Kidney tubule cell (primary cell): ENCODE measurements around the gene PWWP2B.
"Not testable (repeated sequence)": the region's sequence is repeated elsewhere in the genome, so short reads cannot be mapped to it uniquely, and the experiment has no call there.

ENCODE experiments used
- DNase-seq: peaks from one replicate; pipeline ENCODE4 v3.0.0-alpha.2; 2018; ENCODE audit warnings: low spot score

PWWP2B gene

DNA sequence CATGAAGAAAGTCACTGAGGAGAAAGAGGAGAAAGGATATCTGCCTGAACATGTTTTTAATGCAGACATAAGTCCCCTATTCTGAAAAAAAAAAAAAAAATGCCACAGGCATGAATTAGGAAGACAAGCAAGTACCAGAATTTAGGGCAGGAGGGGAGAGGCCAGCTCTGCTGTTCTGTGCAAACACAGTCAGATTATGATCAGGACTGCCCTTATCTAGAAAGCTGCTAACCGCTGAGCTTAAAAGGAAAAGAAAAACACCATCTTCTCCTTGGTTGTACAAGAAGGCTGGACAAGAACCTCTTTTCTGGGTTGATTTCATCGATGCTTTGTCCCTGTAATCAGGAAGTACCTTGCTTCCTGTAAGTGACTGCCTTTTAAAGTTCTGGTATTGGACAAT lies 15.3 kb upstream of the PWWP2B start:
- DNase-seq: no peak

DNA sequence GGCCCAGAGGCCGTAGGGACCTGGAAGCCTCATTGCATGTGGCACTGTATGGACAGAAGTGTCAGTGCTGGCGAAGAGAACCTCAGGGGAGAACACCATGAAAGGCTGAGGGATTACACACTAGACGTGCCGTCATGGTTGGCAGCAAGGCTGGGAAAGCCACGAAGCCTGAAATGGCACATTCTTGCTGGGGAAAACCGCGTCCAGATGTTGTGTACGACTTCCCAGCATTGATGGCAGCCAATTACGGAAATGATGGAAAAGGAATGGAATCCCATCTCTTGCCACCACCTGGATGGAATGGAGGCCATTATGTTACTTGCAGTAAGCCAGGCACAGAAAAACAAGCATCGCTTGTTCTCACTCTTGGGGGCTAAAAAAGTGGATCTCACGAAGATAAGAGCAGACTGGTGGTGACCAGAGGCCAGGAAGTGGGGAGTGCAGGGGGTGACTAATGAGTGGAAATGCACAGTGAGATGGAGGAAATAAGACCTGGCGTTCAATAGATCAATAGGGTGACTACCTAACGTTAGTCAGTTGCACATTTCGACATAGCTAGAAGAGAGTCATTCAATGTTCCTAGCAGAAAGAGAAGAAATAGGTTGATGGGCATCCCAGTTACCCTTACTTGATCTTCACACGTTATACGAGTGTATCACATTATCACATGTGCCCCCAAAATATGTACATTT lies 14.6 kb upstream of the PWWP2B start:
- no peak for DNase-seq

- no peak for DNase-seq
Observed at GRCh38 chr10:132383101-132383500, 13.9 kb upstream of the PWWP2B start.

DNA sequence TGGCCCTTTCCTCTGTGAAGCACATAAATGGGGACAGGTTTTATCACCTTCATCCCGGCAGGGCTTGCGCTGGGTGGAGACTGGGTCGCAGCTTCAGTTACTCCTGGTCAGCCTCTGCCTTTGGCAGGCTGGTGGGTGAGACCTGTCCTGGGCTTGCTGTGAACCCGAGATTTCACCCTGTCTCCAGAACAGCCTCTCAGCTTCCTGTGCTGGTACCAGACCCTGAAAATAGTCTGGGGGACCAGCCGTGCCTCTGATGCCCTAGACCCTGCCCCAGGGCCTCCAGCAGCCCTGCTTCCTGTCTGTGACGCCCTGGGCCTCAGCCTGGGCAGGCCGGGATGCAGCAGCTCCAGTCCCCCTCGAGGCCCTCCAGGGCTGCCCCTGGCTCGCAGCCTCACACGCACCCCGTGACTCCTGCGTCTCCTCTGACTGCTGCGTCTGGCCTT lies 13.2 kb upstream of the PWWP2B start:
- no peak for DNase-seq

GRCh38 chr10:132384618-132385388 lies 12.2 kb upstream of the PWWP2B start:
- no peak for DNase-seq

GRCh38 chr10:132385389-132385667 lies 11.7 kb upstream of the PWWP2B start:
- no peak for DNase-seq

GRCh38 chr10:132385721-132386418 lies 11.1 kb upstream of the PWWP2B start:
- DNase-seq: no peak

DNA sequence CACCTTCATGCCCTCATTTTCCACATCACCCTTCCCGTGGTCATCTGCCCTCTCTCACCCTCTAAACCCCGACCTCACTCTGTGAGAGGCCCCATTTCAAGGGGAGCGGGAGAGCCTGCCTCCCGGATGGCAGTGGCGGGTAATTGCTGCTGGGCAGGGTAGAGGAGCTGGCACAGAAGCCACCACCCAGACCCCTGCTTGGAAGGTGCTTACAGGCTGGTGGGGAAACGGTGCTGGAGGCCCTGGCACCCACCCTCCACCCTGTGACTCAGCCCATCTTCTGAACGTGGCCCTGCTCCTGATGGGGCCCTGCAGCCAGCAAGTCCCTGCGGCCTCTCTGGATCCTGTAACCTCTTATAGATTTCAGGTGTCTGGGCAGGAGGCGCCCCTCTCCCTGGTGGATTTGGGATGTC lies 10.6 kb upstream of the PWWP2B start:
- no peak for DNase-seq

DNA sequence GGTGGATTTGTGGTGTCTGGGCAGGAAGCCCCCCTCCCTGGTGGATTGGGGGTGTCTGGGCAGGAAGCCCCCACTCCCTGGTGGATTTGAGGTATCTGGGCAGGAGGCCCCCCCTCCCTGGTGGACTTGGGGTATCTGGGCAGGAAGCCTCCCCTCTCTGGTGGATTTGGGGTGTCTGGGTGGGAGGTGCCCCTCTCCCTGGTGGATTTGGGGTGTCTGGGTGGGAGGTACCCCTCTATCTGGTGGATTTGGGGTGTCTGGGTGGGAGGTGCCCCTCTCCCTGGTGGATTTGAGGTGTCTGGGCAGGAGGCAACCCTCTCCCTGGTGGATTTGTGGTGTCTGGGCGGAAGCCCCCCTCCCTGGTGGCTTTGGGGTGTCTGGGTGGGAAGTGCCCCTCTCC lies 10.1 kb upstream of the PWWP2B start:
- not testable (repeated sequence) for DNase-seq

GRCh38 chr10:132387764-132388210 lies 9.2 kb upstream of the PWWP2B start:
- DNase-seq: peak; percentile 36

DNA sequence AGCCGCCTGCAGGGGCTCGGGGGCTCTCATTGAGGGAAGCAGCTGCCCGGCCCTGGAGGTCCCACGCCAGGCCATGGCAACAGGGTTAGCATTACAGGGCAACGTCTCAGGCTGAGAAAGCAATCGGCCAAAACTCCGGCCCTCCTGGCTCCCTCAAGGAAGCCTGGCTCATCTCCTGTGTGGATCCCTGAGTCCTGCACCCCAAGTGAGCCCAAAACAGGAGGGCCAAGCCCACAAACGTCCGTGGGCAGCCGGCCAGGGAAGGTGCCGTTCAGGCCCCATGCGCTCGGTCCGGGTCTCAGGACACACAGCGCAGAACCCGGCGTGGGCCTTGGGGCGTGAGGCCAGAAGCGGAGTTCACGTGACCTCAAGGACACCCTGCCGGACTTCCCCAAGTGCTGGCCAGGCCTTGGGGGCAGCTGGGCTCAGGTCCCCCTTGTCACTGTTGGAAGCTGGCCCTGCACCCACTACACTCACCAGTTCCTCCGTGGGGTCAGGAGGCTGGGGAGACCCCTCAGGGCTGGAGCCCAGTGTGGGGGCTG lies 8.0 kb upstream of the PWWP2B start:
- no peak for DNase-seq

DNA sequence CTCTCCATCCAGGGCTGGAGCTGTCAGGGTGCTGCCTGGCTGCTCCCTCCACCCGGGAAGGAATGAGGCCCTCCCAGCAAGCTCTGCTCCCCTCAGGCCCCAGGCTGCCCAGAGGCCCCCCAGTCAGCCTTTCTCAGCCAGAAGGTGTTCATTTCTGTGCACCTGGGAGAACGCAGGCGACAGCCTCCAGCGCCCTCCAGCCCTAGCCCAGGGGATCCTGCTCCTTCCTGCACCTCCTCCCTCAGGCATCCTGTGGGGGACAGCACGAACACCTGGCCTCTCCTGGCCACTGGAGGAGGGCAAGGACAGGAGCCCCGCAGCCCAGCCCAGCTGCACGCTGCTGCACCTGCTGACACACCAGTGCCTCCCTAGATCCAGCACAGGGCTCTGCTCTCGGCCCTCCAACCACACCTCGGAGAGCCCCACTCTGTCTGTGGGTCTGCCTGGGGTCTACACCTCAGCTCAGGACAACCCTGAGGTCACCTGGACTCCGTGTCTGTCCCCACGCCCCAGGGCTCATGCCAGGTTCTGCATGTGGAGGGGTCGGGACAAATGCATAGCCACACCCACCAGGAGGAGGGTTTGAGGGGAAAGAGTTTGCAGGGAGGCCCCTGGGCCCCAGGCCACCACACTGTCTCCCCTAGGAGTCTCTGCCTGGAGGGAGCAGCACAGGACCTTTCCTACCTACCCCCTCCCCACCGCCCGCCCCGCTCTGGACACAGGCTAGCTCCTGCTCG lies 7.4 kb upstream of the PWWP2B start:
- DNase-seq: no peak

GRCh38 chr10:132390170-132390920 lies 6.7 kb upstream of the PWWP2B start:
- DNase-seq: no peak

DNA sequence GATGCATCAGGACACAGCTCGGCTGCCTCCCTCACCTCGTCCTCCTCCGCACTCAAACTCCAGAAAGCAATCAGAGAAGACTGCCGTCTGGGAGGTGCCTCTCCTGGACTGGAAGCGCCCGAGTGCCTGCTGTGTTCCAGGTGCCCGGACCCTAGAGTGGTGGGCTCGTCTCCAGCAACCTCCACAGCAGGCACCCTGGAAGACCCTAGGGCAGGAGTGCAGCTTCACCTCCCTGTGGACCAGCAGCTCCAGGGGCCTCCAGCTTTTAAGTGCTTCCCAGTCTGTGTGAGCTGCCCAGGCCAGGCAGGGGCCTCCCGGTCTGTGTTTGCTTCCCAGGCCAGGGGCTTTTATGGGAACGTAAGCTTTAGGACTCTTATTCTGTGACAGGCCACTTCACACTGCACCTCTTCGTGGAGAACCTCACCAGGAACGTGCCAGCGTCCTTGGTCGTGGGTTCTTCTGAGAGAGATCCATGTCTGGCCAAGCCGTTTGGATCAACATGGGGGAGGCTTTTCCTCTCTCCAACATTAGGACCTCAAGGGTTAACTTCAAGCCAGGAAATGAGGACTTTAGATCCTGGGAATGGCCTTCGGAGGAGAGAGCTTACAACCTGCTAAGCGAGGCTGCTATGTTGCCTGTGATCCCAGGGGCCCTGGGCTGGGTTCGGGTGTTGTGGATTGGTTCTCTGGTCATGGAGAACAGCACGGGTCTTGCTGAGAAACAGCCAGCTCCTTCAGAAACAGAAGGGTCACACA lies 5.9 kb upstream of the PWWP2B start:
- DNase-seq: no peak

- DNase-seq: no peak
Observed at GRCh38 chr10:132391676-132392020, 5.4 kb upstream of the PWWP2B start.

GRCh38 chr10:132392184-132392800 lies 4.7 kb upstream of the PWWP2B start:
- no peak for DNase-seq

GRCh38 chr10:132392811-132393694 lies 3.9 kb upstream of the PWWP2B start:
- DNase-seq: peak; percentile 56

DNA sequence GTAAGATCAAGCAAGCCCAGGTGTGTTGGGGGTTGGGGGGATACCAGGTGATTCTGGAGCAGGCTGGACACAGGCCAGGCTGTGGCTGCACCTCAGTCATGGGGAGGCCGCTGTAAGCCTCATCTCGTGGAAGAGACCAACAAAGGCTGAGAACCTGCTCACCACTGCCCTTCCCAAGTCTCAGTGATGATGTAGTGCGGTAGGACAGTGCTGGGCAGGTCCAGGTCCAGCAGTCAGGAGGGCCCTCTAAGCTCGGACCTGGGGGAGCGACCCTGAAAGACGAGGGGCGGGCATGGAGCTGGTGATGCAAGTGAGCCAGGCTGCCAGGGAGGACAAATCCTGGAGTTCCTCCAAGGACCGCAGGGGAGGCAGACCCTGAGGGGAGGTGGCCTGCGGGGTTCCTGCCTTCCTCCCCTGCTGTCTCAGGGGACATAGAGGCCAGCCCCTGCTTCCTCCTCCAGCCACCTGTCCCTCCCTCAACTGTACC lies 3.3 kb upstream of the PWWP2B start:
- no peak for DNase-seq

DNA sequence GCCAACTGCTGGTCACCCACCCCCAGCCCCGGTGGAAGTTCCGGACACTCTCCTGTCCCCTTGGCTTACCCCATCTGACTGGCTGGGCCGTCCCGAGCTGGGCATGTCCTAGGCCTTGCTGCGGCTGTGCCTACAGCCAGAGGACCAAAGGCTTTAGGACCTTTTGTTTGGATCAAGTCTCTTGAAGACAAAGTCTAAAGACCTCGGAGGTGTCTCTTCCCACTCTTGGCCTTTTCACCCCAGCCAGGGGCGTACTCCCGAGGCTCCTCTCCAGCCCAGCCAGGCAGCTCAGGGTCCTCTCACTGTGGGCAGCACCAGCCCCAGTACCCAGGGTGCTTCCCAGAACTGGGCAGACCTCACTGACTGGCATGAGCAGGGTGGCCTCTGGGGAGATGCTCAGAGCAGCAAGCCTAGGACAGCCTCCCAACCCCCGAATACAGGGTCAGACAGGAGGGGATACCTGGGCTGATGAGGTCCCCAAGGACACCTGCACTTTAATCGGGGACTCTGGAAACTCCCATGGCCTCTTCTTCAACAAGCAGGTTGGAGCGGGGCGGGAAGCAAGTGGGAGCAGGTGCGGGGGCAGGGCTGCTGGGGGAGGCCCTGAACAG lies 2.7 kb upstream of the PWWP2B start:
- DNase-seq: no peak
